SH-SY5Y (cell line): ENCODE results near the gene ITCH.
A peak's percentile ranks its signal among the peaks of the same experiment; 100 is the strongest.

Experiments
- GATA2 ChIP-seq: IDR thresholded peaks from 2 replicates; pipeline ENCODE4 v1.6.1; 2011; ENCODE audit warnings: mild to moderate bottlenecking, low read depth, low read length
- GATA3 ChIP-seq: IDR thresholded peaks from 2 replicates; pipeline ENCODE4 v1.6.1; 2011; ENCODE audit warnings: low read depth, mild to moderate bottlenecking, low read length, moderate library complexity

ITCH gene

DNA sequence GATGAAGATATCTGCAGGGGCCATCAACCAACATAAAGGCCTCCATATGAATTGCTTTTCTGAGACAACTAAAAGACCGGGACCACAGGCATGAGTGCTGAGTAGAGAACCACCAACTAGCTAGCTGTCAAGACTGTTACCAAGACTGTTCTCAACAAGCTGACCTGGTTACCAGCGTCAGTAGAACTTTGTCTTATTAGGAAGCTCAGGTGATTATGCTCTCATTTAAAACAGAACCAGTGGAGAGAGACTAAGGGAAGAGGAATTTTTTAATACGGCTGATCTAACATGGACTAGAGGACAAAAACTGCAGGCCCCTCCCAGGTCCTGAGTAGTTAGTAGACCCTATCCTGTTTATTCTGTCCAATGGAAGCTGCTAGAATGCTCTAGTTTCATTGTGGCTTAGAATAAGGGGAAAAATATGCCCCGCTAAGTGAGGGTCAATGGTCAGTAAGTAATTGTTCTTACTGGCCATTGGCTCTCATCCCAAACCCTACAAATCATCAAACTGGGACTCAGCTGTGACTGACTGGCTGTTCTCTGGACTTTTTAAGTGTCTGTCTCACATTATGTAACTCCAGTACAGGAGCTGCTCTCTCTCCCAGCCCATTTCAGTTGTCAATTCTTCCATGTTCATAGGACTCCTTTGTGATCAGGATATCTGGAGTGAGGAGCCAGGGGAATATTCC is 149.3 kb downstream of the ITCH start:
- TF ChIP-seq GATA3 (no peak), GATA2 (no peak)

DNA sequence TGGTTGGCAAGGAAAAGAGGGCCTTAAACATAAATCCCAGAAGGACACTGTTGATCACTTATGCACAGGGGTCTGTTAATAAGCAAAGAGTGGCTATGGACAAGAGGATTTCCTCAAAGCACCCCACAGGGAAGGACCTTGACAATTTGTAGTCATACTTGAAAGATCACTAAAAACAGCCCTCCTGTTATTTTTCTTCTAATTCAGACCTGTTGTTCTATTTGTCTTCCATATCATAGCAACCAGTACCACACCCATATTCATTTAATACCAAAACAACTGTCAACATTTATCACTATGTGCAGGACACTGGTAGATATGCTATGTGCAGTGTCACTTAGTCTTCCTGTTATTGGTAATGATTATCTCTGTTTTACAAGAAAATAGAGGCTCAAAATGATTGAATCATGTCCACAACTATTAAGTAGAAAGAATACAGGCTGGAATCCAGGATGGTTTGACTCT is 149.9 kb downstream of the ITCH start:
- TF ChIP-seq GATA3, result no peak
- no peak for TF ChIP-seq GATA2

DNA sequence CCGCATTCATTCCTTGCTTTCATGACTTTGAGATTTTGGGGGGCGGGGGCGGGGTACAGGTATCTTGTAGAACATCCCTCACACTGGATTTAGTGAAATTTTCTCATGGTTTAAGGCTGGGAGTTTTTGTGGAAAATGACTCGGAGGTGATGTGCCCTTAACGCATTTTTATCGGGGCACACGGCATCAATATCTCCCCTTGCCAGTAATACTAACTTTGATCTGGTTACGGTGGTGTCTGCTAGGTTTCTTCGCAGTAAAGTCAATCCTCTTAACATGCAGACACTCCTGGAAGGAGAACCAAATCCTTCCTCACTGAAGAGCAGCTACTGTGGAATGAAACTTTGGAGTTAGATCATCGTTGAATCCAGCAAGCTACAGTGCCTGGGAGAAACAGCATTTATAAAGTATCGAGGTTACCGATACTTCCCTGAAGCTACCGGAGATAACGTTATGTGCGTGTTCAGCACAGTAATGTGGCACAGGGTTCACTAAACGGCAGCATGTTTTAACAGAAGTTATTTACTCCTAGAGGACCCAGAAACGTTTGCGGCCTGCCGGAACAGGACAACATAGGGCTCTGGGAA is 151.9 kb downstream of the ITCH start:
- TF ChIP-seq GATA3 (no peak), GATA2 (no peak)

DNA sequence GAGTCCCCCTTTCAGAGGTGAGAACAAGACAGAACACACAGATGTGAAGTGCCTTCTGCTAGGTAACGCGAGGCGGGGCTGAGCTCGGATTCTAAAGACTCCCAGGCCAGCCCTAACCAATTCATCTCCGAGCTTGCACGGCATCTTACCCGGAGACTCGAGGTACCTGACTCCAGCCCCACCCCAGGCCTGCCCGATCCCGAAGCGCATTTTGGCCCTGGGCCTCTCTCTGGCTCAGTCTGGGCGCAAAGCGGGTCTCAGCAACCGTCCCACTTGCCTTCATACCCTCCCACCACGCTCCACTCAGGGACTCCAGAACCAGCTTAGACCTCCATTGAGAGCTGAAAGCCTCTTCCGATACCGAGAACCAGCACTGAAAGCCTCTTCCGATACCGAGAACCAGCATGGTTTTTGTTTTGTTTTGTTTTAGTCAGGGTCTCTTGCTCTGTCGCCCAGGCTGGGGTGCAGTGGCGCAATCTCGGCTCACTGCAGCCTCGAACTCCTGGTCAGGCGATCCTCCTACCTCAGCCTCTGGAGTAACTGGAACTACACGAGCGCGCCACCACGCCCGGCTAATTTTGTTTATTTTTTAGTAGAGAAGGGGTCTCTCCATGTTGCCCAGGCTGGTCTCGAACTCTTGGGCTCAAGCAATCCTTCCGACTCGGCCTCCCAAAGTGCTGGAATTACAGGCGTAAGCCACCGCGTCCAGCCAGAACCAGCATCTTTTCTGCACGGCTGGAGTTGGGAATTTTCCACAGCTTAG is 152.6 kb downstream of the ITCH start:
- TF ChIP-seq GATA2 (no peak), GATA3 (no peak)

DNA sequence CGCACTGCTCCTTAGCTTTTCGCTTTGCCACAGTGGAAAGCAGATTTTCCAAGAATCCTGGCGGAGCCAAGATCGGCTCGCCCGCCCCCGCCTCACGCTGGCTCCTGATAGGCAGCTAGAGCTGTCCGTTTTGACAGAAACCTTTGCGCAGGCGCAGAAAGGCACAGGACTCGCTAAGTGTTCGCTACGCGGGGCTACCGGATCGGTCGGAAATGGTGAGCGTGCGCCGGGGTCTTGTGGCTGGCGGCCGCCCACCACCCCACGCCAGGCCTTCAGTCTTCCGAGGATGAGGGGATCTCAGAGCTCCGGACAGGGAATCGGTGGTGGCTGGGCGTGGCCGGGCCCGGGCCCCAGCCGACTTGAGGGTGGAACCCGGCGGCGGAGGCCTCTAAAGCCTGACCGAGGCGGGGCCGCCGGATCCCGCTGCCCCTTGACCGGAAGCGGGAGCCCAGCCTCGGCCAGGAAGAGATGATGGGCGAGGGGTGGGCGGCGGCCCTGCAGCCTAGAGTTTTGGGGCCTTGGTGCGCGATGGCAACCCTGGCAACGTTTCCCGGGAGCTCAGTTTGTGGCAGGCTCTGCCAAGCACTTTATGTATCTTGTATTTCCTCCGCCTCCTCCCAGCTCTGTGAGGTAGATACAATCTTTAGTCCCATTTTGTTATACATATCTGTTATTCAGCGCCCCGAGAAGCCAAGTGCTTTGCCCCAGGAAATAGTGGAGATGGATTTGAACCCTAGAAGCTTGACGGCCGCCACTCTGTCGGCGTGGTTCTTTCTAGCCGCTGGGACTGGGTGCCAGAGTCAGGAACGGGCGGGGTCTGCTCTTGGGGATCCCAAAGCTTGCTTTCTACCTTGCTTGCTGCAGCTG is 153.4 kb downstream of the ITCH start, which contains the start of gene DYNLRB1:
Gene DYNLRB1 (plus strand): TSS at position 176 of the 867 bp plus-strand sequence. CDS start 37 bp downstream, at position 213.
- TF ChIP-seq GATA3, result no peak
- peak; percentile 47 for TF ChIP-seq GATA2

DNA sequence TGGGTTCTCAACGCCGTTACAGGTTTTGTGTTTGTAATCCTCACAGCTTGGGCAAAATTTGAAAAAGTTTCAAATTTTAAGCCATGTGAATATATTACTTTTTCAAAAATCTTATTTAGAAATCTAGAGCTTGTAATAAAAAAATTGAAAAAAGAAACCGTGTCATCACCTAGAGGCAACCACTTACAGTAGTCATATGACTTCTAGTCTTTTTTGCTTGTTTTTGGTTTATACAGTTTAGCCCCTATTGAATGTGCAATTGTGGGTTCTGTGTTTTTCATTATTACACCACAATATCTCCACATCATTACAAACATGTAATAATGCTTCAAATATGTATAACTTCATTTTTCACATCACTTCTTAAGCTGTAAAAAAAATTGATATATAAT is 154.0 kb downstream of the ITCH start:
- TF ChIP-seq GATA2 (no peak), GATA3 (no peak)

GRCh38 chr20:34522969-34523871 is 160.1 kb downstream of the ITCH start:
- TF ChIP-seq GATA2, result no peak
- no peak for TF ChIP-seq GATA3

GRCh38 chr20:34524426-34524825 is 161.4 kb downstream of the ITCH start:
- TF ChIP-seq GATA3 (no peak), GATA2 (no peak)

DNA sequence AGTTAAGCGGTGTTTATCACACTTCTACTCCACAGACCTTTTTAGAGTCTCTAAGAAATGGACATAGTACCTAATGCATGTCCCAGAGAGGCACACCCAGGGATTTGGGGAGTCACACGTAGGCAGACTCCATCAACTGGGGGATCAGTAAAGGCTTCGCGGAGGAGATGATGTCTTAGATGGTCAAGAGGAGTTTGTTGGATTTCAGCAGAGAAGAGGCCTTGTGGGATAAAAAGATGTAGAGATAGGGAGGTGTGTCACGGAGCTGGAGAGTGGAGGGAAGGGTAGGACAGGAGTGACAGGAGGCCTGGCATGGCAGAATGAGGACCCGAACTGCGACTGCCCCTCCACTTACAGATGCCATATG is 162.3 kb downstream of the ITCH start:
- TF ChIP-seq GATA3 (no peak), GATA2 (no peak)

DNA sequence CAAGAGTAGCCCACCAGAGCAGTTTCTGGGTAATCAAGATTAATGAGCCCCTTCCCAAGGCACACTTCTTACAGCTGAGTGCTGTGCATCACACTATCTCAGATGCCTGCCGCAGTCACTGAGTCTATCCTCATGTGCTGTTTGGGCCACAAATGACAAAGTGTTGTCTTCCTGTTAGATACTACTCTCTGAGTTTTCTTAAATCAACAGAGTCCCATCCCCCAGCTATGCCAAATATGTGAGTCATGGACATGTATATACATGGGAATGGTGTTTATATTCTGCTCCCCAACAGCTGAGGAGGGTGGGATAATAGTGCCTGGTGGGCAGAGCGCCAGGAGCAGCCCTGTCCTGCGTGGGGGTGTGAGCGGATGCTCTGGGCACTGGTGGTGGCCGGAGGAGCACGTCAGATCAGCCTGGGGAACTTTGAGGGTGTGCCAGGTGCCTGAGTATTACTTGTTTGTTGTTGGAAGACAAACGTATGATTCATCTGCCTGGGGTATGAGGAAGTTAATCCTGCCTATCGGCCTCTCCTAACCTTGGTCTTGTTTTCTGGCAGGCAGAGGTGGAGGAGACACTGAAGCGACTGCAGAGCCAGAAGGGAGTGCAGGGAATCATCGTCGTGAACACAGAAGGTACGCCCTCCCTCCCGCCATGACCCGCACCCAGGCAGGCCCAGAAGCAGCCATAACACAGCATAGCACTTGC is 162.8 kb downstream of the ITCH start:
- TF ChIP-seq GATA2 (no peak), GATA3 (no peak)

DNA sequence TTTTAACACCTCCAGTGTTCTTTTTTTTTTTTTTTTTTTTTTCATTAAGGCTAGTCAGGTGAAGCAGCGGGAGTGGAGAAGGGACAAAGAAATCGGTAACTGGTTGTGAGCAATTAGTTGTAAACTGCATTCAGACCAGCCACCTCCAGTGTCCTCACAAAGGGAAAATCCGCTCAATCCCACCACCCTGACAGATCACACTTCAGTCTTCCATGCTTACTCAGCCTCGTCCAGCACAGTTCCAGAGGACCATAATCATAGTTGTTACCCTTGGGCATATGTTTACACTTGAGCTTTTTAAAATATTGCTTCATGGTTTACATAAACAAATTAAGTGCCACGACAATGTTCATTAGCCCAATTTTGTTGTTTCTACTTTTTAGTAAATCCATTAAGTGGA is 163.4 kb downstream of the ITCH start:
- TF ChIP-seq GATA2, result no peak
- TF ChIP-seq GATA3, result no peak

DNA sequence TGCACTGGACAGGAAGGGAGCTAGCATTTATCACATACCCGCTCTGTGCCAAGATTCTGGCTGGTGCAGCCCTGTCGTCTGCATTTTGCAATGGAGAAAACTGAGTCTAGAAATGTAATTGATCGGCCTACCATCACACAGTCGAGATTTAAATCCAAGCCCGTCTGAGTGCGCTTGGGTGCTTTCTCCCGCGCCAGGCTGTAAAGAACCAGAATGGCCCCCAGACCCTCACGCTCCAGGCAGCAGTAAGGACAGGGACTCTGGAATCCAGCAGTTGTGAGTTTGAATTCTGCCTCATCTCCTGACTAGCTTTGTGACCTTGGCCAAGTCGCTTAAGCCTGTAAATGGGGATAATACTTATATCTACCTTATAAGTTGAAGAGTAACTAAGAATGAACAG is 163.9 kb downstream of the ITCH start:
- TF ChIP-seq GATA2 (no peak), GATA3 (no peak)

DNA sequence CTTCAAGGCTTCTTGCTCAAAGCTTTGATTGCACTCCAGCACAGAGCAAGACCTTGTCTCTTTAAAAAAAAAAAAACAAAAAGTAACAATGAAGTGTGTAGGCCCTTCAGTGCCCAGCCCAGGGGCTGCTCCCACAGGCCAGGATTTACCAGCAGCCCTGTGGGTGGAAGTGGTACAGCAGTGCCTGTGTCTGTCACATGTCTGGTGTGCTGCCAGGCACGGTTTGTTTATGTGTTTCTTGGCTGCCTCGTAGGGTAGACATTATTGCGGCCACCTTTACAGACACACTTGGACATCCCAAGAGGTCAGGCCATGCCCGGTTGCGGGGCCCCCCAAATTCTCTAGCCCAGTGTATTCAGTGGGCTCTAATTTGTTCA is 165.8 kb downstream of the ITCH start:
- TF ChIP-seq GATA3, result no peak
- no peak for TF ChIP-seq GATA2
